H1 (cell line): Measurements from ENCODE around the gene CLDN7. TPM values are rescaled to one million over a fixed set of nuclear protein-coding genes. Genes with fewer than 3 reads are reported as not detected.

Source experiments
- CTCF ChIA-PET: fragments of 300-600 bp; sonication (Branson Sonifier 250); formaldehyde crosslinking; loops from one replicate; lab custom pipeline; 2021; ENCODE audit not compliant: partially characterized antibody; lab: Charles Lee
- POLR2A ChIA-PET: fragments of 300-600 bp; sonication (Branson Sonifier 250); formaldehyde crosslinking; loops from one replicate; lab custom pipeline; 2021; ENCODE audit warnings: inconsistent platforms; ENCODE audit not compliant: partially characterized antibody; lab: Charles Lee
- DNase-seq, 2 experiments: peaks; one replicate each; pipeline versions ENCODE4 v3.0.0 to v3.0.0-alpha.2; 2010 to 2022; ENCODE audit warnings: low spot score in 2 of 2, low read depth in 1 of 2, mixed read lengths in 1 of 2
- FAIRE-seq: peaks from 2 replicates; lab custom pipeline; 2011; peaks lifted over from hg19 to GRCh38; lab: Jason Lieb, UNC
- H2AFZ ChIP-seq: 2 replicates; pipeline ENCODE4 v1.8.1; 2012; ENCODE audit warnings: low read length, inconsistent platforms
- H2AK5ac ChIP-seq: 2 replicates; pipeline ENCODE4 v1.6.1; 2013; ENCODE audit warnings: low read depth, low read length
- H2BK120ac ChIP-seq: replicated peaks from 2 replicates; pipeline ENCODE3; 2013; ENCODE audit warnings: low read depth, low read length, inconsistent platforms
- H2BK12ac ChIP-seq: 2 replicates; pipeline ENCODE4 v1.6.1; 2013; ENCODE audit warnings: low read depth, low read length
- H2BK15ac ChIP-seq: 2 replicates; pipeline ENCODE4 v1.6.1; 2013; ENCODE audit warnings: low read length
- H2BK20ac ChIP-seq: 2 replicates; pipeline ENCODE4 v1.6.1; 2013; ENCODE audit warnings: low read length
- H2BK5ac ChIP-seq: 2 replicates; pipeline ENCODE4 v1.6.1; 2013; ENCODE audit warnings: low read depth, low read length
- H3K14ac ChIP-seq: 2 replicates; pipeline ENCODE4 v1.6.1; 2013; ENCODE audit warnings: inconsistent platforms; ENCODE audit not compliant: insufficient read length
- H3K18ac ChIP-seq: 2 replicates; pipeline ENCODE4 v1.6.1; 2013; ENCODE audit warnings: low read length; ENCODE audit errors: extremely low read depth
- H3K23ac ChIP-seq: 2 replicates; pipeline ENCODE4 v1.6.1; 2013; ENCODE audit warnings: inconsistent platforms; ENCODE audit not compliant: insufficient read length
- H3K23me2 ChIP-seq: 2 replicates; pipeline ENCODE4 v1.6.1; 2013; ENCODE audit warnings: low read depth, low read length
- H3K27ac ChIP-seq: 2 replicates; pipeline ENCODE4 v1.6.1; 2011; ENCODE audit warnings: low read depth, low read length, inconsistent platforms
- H3K27me3 ChIP-seq, 4 experiments: replicated peaks in 1 of 4; 1 replicate in 1 of 4; 2 replicates in 3 of 4; pipeline versions ENCODE4 v1.6.1 to v1.8.1; 2011 to 2013; ENCODE audit warnings: low read length in 3 of 4, mild to moderate bottlenecking in 3 of 4, inconsistent platforms in 2 of 4, mixed read lengths in 2 of 4, moderate library complexity in 1 of 4; ENCODE audit not compliant: control insufficient read depth in 3 of 4, insufficient read depth in 3 of 4; ENCODE audit errors: extremely low read depth in 1 of 4
- H3K36me3 ChIP-seq, 4 experiments: 2 replicates each; pipeline versions ENCODE4 v1.6.1 to v1.8.1; 2011 to 2013; ENCODE audit warnings: mild to moderate bottlenecking in 4 of 4, low read length in 3 of 4, moderate library complexity in 2 of 4, control low read depth in 1 of 4, inconsistent platforms in 1 of 4; ENCODE audit not compliant: insufficient read depth in 4 of 4, control insufficient read depth in 2 of 4
- H3K4ac ChIP-seq: replicated peaks from 2 replicates; pipeline ENCODE3; 2013; ENCODE audit warnings: low read length, low read depth, mixed read lengths, inconsistent platforms; ENCODE audit not compliant: insufficient read length
- H3K4me1 ChIP-seq, 4 experiments: replicated peaks in 1 of 4; 1 replicate in 1 of 4; 2 replicates in 3 of 4; pipeline versions ENCODE4 v1.6.1 to v1.8.1; 2011 to 2013; ENCODE audit warnings: low read length in 3 of 4, inconsistent platforms in 2 of 4, mixed read lengths in 1 of 4; ENCODE audit not compliant: insufficient read depth in 4 of 4, control insufficient read depth in 3 of 4
- H3K4me2 ChIP-seq, 2 experiments: 2 replicates each; pipeline versions ENCODE4 v1.6.1 to v1.8.1; 2011 to 2013; ENCODE audit warnings: low read depth in 2 of 2, low read length in 2 of 2, control low read depth in 1 of 2, inconsistent platforms in 1 of 2, mild to moderate bottlenecking in 1 of 2; ENCODE audit not compliant: insufficient read depth in 1 of 2
- H3K4me3 ChIP-seq, 4 experiments: fragments of 200-600, 300-600 bp in 1 of 4; sonication (generic), shearing (Covaris generic), sonication (Bioruptor Twin) in 1 of 4; 2 replicates each; pipeline versions ENCODE4 v1.5.1 to v1.8.1; 2011 to 2016; ENCODE audit warnings: low read length in 4 of 4, low read depth in 3 of 4, control low read depth in 2 of 4, inconsistent platforms in 2 of 4, mild to moderate bottlenecking in 2 of 4, mixed read lengths in 1 of 4, moderate library complexity in 1 of 4; ENCODE audit not compliant: insufficient read depth in 2 of 4; ENCODE audit errors: extremely low read depth in 1 of 4
- H3K56ac ChIP-seq: replicated peaks from 2 replicates; pipeline ENCODE3; 2013; ENCODE audit warnings: low read depth, mild to moderate bottlenecking, mixed read lengths, low read length, inconsistent platforms; ENCODE audit not compliant: insufficient read length
- H3K79me1 ChIP-seq: 2 replicates; pipeline ENCODE4 v1.6.1; 2013; ENCODE audit warnings: low read depth, low read length, control low read depth
- H3K79me2 ChIP-seq, 2 experiments: 2 replicates each; pipeline versions ENCODE4 v1.6.1 to v1.8.1; 2012 to 2013; ENCODE audit warnings: low read length in 2 of 2, mild to moderate bottlenecking in 2 of 2, inconsistent platforms in 1 of 2; ENCODE audit not compliant: insufficient read depth in 2 of 2, control insufficient read depth in 1 of 2
- H3K9ac ChIP-seq, 4 experiments: replicated peaks in 1 of 4; 1 replicate in 1 of 4; 2 replicates in 3 of 4; pipeline versions ENCODE4 v1.6.1 to v1.8.1; 2011 to 2013; ENCODE audit warnings: low read depth in 3 of 4, low read length in 3 of 4, control low read depth in 2 of 4, mild to moderate bottlenecking in 2 of 4, moderate library complexity in 2 of 4, inconsistent platforms in 1 of 4; ENCODE audit errors: extremely low read depth in 1 of 4
- H3K9me3 ChIP-seq, 2 experiments: 2 replicates each; pipeline versions ENCODE4 v1.6.1 to v1.8.1; 2012 to 2013; ENCODE audit warnings: mild to moderate bottlenecking in 2 of 2, moderate library complexity in 2 of 2, control low read depth in 1 of 2, inconsistent platforms in 1 of 2, low read depth in 1 of 2, low read length in 1 of 2, mixed read lengths in 1 of 2; ENCODE audit not compliant: insufficient read depth in 2 of 2
- H4K20me1 ChIP-seq, 2 experiments: replicated peaks in 1 of 2; 2 replicates each; pipeline versions ENCODE3 to v1.8.1; 2011 to 2013; ENCODE audit warnings: inconsistent platforms in 2 of 2, low read length in 2 of 2, mild to moderate bottlenecking in 1 of 2; ENCODE audit not compliant: insufficient read depth in 2 of 2, control insufficient read depth in 1 of 2
- H4K5ac ChIP-seq: 2 replicates; pipeline ENCODE4 v1.6.1; 2013; ENCODE audit warnings: low read length, low read depth, mixed read lengths, inconsistent platforms; ENCODE audit not compliant: insufficient read length
- H4K8ac ChIP-seq: 2 replicates; pipeline ENCODE4 v1.8.0; 2013; ENCODE audit warnings: mild to moderate bottlenecking, moderate library complexity, low read length, inconsistent platforms; ENCODE audit not compliant: insufficient read depth; ENCODE audit errors: extremely low read depth
- H4K91ac ChIP-seq: replicated peaks from 2 replicates; pipeline ENCODE3; 2013; ENCODE audit warnings: low read length, mixed read lengths, inconsistent platforms; ENCODE audit not compliant: insufficient read length
- EZH2 ChIP-seq: fragments of 200-600 bp; sonication (generic); IDR thresholded peaks from 2 replicates; pipeline ENCODE4 v1.7.1; 2012; ENCODE audit warnings: low read depth, mild to moderate bottlenecking, moderate library complexity, low read length, inconsistent platforms; ENCODE audit not compliant: severe bottlenecking
- SP2 ChIP-seq: IDR thresholded peaks from 2 replicates; pipeline ENCODE4 v1.6.1; 2012; ENCODE audit warnings: mild to moderate bottlenecking, low read length, inconsistent platforms
- WGBS, 2 experiments: shearing (Covaris generic) in 1 of 2; methylation state at CpG; one replicate each; pipeline versions ENCODE4 v1.1.6 to v1.1.7; 2013 to 2015; ENCODE audit warnings: low lambda C conversion rate in 2 of 2, mixed read lengths in 2 of 2, inconsistent platforms in 1 of 2, low coverage in 1 of 2, missing lambda C conversion rate in 1 of 2; ENCODE audit not compliant: insufficient replicate concordance in 2 of 2, insufficient coverage in 1 of 2, insufficient read length in 1 of 2; ENCODE audit errors: extremely low coverage in 1 of 2, missing lambda C conversion rate in 1 of 2; 5-methylcytosine and 5-hydroxymethylcytosine counted together
- polyA plus RNA-seq, 7 experiments: library from polyadenylated mRNA; depleted of rRNA in 3 of 7; stranded (reverse) in 5 of 7; unstranded in 2 of 7; fragments of >200 nt in 5 of 7; fragments of 200-250 nt in 2 of 7; gene quantifications; 1 replicate in 5 of 7; 2 replicates in 1 of 7; 4 replicates in 1 of 7; pipeline versions ENCODE4 v1.2.1 to v1.2.3, GENCODE V29; 2011 to 2013; ENCODE audit warnings: missing spikeins in 2 of 7, mixed read lengths in 2 of 7
- total RNA-seq: library from RNA; stranded (reverse); fragmentation: NEBNext Ultra II Directional; extraction: Animal tissue kit (Norgen Biotek cat#: 25700); gene quantifications from 2 replicates; pipeline ENCODE4 v1.2.1, GENCODE V29; 2021

CLDN7 gene
- total and polyA plus RNA-seq, 2 of the 8 experiments (the other 6 are each of a cell fraction or from before 2014, with no cell fraction given): 118 to 119 TPM

DNA sequence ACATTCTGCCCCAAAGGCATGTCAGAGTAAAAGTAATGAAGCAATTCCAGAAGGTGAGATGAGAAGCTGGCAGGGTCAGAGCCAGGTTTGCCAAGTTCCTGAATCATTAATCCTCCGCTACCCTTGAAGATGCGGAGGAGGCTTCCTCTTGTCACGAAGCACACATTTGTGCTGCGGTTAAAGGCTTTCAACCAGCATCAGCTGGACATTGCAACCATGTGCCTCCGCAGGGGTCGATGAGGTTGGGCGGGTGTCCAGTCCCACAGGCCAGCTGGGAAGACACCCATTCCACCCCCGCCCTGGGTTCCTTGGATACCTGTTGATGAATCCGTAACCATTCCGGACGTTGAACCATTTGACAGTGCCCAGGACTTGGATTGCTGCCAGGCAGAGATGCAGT, 30.9 kb upstream of the CLDN7 start:
- WGBS, 2 experiments: 93% methylated on average over 11 of the region's 11 CpGs; no CpG with 5 or more reads in 1 of the 2 experiments
- Histone ChIP-seq H3K4me3 (peak overlapping the region in 1 of 4 experiments; percentile 65; a peak in 4 of 8 replicates), H2BK12ac (no peak overlapping the region), H3K18ac (no peak overlapping the region), H3K79me2 (no peaks in the 10 kb centered on the region), H2BK15ac (no peak overlapping the region), H4K20me1 (peaks cover 0 to 9% of the 10 kb centered on the region in 2 experiments), H3K4me2 (peak overlapping the region; percentile 65 to 82; a peak in 2 of 4 replicates), H3K9ac (no peak overlapping the region), H2BK120ac (no peak overlapping the region), H2AK5ac (no peak overlapping the region), H3K27me3 (peaks cover 3 to 11% (median 9%) of the 10 kb centered on the region in 4 experiments), H4K8ac (no peak overlapping the region), H3K79me1 (peaks cover 2% of the 10 kb centered on the region; the same call in 1 of the 2 replicates), H3K56ac (no peak overlapping the region), H4K91ac (no peak overlapping the region), H3K27ac (no peak overlapping the region), H2AFZ (no peak overlapping the region), H3K9me3 (no peaks in the 10 kb centered on the region; a peak in 1 of 4 replicates), H3K4me1 (peaks cover 0 to 14% (median 9%) of the 10 kb centered on the region in 4 experiments; a peak in 6 of 7 replicates), H4K5ac (no peak overlapping the region), H2BK20ac (no peak overlapping the region), H3K23me2 (peaks cover 2% of the 10 kb centered on the region; the same call in 1 of the 2 replicates), H3K14ac (no peak overlapping the region), H2BK5ac (no peak overlapping the region), H3K23ac (no peak overlapping the region), H3K36me3 (no peaks in the 10 kb centered on the region), H3K4ac (no peak overlapping the region)
- no peak for DNase-seq
- POLR2A ChIA-PET: interaction anchor here (0.7 to 6.7 kb wide), 12 partner anchors 8 to 72 kb away, joined by 3 to 94 read pairs (median 6); partner anchors contain the start of genes DVL2, GABARAP, GPS2 and PHF23
- CTCF ChIA-PET: interaction anchor here (1.0 to 5.7 kb wide), 3 partner anchors 11 to 15 kb away, joined by 3 to 46 read pairs (median 3); partner anchors contain the start of gene SLC2A4
- no peak for TF ChIP-seq SP2
- no peak for TF ChIP-seq EZH2
- FAIRE-seq: no peak
